GM18951 (cell line): ENCODE results near the gene CRACR2A.

Source experiments
- POLR2A ChIP-seq: IDR thresholded peaks from 4 replicates; pipeline ENCODE4 v1.6.1; 2011; ENCODE audit warnings: mild to moderate bottlenecking; ENCODE audit not compliant: insufficient read length, insufficient read depth; ENCODE audit errors: extremely low read depth
- in situ Hi-C: fragments of 300-500 bp; cut with MboI; formaldehyde crosslinking; loops from one replicate; pipeline ENCODE4 v1.12.0; 2022; ENCODE audit warnings: low sequenced_read_pairs, mixed read lengths, inconsistent platforms; ENCODE audit not compliant: unreplicated experiment

CRACR2A gene

DNA sequence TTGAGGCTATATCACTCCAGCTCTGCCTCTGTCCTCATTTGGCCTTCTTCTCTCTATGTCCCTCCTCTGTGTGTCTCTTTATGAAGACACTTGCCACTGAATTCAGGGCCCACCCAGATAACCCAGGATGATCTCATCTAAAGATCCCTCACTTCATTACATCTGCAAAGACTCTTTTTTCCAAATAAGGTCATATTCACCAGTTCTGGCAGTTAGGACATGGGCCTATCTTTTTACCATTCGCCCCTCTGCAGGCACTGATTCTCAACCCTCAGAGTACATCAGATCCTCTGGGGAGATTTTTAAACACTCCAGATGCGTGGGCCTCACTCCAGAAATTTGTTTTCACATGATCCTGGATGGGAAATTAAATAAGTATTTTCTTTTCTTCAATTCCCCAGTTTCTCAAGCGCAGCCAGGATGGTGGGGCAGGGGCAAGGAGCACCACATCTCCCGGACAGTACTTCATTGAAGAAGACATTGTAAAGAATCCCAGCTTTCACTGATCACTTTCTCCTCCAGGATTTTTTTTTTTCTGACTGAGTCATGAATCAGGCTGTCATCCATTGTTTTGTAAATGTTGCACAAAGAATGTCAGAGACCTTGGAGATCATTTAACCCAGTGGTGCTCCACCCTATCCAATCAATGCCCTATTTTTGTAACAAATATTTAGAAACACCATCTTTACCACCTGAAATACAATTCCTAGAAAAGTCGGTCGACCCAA is 27.4 kb downstream of the CRACR2A start:
- in situ Hi-C loops: no loop called here
- TF ChIP-seq POLR2A: no peak

DNA sequence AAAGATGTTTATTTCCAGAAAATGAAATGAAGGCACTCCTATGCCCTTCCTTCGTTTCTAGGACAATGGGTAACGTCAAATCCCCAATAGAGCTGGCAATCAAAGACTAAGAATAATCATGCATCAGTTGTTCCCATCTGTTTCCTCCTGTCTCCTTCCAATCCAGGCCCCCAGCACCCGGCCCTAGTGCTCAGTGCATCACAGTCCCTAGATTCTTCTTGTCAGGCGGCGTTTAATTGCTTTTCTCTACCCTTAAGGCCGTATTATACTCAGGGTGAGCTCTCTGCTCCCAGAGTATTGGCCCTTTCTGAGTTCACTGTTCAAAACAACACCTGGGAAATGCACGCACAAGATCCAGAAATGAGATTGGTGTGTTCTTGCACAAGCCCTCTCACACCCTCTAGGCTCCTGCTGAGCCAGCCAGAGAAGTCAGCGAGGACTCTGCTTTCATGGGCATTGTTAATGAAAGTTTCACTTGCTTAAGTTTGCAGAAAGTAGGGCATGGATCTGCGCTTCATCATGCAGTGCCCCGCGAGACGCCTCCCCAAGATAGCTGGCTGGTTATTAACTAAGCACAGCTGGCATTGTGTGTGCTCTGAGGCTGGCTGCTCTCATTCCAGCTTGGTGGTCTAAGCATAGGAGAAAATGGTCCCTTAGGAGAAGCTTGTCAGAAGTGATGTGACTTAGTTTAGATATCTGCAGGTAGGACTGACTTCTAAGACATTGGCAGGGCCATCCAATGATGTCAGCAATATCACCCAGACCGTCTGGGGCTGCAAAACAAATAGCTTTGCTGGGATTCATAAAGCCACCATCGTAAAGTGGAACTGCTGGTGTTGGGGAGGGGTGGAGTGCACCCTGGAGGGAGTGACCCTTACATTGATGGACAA is 28.7 kb downstream of the CRACR2A start:
- TF ChIP-seq POLR2A: no peak
- in situ Hi-C loops: no loop called here

DNA sequence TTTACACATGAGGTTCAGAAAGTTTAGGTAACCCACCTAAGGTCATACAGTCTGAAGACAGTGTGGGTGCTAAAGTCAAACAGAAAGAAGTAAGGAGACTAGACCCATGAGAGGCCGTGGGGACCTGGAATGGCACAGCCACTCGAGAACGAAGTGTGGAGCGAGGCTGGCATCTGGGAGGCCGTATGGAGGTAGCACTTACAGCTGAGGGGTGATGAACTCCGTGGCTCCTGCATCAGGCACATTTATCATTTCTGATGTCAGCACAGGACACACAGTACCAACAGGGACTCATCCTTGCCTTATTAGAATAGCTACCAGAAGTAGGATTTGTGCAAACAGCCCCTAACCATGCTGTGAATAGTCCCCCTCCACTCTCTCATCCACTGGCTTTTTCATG is 30.5 kb downstream of the CRACR2A start:
- in situ Hi-C loops: no loop called here
- TF ChIP-seq POLR2A: no peak

- in situ Hi-C loops: no loop called here
- no peak for TF ChIP-seq POLR2A
Measured at GRCh38 chr12:3720772-3721171, 32.1 kb downstream of the CRACR2A start.

DNA sequence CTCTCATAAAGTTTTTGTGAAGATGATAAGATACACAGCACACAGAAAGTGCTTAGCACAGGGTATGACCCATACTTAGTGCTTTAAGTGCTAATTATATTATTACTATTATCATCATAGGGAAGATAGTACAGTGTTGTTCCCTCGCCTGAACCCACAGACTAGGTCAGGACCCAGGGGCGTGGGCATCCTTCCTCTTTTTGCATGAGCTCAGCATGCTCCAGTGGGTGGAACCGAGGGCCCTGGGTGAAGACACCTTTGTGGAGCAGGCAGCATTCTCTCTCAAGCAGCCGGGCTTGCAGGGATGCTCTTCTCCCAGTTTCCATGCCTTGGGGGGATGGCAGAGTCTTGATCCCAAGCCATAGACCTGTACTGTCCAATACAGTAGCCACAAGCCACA is 34.8 kb downstream of the CRACR2A start:
- in situ Hi-C loops: no loop called here
- no peak for TF ChIP-seq POLR2A

GRCh38 chr12:3717283-3717898 is 35.5 kb downstream of the CRACR2A start:
- in situ Hi-C loops: no loop called here
- TF ChIP-seq POLR2A: no peak

DNA sequence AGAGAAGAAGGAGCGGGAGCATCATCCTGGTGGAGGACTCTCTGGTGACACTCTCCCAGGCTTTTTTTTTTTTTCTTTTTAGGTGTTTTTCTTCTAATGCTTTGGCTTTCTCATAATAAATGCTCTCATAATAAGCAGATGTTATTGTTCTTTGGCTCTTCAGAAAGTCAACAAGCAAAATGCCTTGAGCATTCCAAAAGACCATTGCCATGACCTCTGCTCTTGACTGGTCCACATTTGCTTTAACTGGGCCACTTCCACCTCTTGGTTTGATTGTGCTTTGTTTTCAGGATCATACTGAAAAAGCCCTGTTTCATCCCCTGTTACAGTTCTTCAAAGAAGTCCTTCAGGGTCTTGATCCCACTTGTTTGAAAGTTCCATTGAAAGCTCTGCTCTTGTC is 36.9 kb downstream of the CRACR2A start:
- no peak for TF ChIP-seq POLR2A
- in situ Hi-C loops: no loop called here

- in situ Hi-C loops: no loop called here
Measured at GRCh38 chr12:3713947-3714346, 39.0 kb downstream of the CRACR2A start.

GRCh38 chr12:3713483-3713882 is 39.4 kb downstream of the CRACR2A start:
- in situ Hi-C loops: no loop called here
- no peak for TF ChIP-seq POLR2A

More at GRCh38 chr12:3713947-3714346, 39.0 kb downstream of the CRACR2A start:
- no peak for TF ChIP-seq POLR2A

DNA sequence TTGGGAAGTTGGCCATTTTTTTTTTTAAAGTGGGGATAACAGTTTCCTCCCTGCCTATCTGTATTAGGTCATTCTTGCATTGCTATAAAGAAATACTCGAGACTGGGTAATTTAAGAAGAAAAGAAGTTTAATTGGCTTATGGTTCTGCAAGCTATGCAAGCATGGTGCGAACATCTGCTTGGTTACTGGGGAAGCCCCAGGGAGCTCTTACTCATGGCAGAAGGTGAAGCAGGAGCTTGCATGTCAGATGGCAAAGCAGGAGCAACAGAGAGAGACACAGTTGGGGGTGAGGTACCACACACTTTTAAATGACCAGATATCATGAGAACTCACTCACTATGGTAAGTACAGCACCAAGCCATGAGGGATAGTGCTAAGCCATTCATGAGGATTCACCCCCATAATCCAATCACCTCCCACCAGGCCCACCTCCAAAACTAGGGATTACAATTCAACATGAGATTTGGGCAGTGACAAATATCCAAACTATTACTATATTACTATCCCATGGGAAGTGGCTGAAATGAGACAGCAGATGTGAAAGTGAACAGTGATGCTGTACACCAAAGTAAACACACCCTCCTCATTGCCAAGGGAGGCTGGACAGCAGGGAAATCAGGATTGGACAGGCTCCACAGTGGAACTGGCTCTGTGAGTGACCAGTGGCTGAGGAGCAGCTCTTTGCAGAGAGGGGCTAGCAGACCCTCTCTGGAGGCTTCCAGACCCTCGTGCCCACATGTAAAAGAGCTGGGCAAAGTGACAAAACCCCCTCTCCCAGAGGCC is 40.5 kb downstream of the CRACR2A start:
- in situ Hi-C loops: no loop called here
- TF ChIP-seq POLR2A: no peak

DNA sequence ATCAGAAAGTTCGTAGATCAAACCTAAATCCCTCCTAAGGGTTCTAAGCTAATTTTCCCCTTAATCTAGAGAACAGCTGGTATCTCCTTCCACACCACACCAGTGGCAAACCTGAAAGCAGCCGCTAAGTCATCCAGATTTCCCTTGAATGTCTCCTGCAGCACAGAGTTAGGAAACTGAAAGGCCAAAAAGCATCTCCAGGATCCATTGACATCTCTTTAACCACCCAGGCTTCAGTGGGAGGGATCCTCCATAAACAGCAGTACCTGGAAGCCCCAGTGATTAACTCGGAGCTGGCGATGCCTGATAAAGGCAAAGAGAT is 47.6 kb downstream of the CRACR2A start:
- no peak for TF ChIP-seq POLR2A
- in situ Hi-C loops: no loop called here

DNA sequence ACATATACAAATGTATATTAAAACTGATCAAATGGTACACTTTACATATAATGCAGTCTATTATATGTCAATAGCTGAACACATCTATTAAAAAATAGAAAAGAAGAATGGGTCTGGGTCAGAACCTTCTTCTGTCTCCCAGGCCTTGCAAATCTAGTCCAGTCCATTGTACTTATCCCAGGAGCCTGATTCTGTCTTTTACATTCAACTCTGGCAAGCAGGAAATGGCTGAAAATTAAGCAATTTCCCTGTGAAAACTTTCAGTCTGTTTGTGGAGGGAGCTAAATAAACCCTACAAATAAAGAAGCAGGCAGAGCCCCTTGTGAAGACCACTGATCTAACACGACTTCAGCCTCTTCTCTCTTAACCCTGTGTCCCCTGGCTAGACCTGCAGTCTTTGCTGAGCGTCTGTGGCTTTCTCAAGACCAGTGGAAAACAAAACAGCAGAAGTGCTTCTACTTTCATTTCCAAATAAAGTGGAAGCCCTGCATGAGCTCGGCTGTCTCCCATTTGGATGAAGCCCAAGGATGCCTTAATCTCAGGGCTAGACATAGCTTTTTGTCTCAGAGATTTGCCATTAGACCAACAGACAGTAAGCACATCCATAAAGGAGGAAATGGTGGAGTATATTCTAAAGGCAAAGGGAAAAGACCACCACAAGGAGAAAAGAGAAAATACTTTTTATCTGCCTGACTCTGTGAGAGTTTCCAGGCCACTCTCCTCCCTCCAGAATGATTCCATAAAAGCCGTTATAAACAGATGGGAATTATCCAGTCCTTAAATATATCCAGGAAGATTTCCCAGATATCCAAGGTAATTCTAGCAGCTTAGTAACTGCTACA is 48.2 kb downstream of the CRACR2A start:
- no peak for TF ChIP-seq POLR2A
- in situ Hi-C loops: no loop called here
